HG03280 (cell line): ENCODE results near the gene DAPK2.

ENCODE experiments used
- ATAC-seq: cut with Tn5 transposase; IDR thresholded peaks from one replicate; pipeline ENCODE4 v1.9.1; 2021; ENCODE audit warnings: mild to moderate bottlenecking, moderate library complexity; ENCODE audit not compliant: unreplicated experiment

DAPK2 gene

GRCh38 chr15:64000183-64000951 is 45.9 kb downstream of the DAPK2 start:
- no peak for ATAC-seq

- no peak for ATAC-seq
Measured at GRCh38 chr15:63999177-63999576, 47.1 kb downstream of the DAPK2 start.

DNA sequence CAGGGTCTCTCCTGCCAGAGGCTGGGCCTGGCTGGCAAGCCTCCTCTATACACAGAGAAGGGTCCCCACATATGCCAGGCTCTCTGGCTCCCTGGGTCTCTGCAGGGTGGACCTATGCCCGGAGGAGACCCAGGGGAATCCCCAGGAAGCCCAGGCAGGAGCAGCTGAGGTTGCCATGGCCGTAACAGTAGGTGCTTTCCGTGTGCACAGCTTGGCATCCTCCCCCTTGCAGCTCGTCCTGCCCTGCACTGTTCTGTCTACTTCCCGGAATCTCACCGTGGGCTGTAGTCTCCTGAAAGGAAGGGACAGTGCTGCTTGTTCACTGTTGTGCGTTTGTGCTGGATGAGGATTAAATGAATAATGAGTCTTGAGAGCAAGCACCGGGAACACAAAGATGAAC is 47.8 kb downstream of the DAPK2 start:
- no peak for ATAC-seq

DNA sequence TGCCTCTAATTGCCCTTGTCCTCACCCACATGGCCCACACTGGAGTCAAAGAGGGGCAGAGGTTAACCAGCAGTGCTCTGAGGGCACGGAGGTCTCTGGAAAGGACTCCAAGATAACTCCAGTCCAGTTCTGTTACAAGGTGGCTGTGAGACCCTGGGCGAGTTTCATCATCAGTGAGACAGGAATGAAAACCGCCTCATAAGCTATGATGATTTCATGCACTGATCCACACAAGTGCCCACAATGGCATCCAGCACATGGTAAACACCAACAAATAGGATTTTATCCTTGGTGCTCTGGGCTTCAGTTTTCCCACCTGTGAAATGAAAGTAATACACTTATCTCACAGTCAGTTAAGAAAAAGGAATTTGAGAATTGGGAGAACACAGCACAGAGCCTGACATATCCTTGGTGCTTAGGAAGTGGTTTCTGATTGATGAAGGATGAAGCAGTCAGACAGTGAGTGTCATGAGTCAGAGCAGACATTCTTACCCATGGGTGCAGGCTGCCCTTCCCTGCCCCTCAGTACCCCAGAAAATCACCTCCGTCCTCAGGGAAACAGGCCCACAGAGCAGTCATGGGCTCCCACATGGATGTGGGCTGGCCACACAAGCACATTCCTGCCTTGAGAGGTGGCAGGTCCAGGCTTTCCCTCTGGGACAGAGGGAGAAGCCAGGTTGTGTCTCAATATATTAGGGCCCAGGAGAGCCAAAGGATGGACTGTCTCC is 48.4 kb downstream of the DAPK2 start:
- ATAC-seq = no peak

DNA sequence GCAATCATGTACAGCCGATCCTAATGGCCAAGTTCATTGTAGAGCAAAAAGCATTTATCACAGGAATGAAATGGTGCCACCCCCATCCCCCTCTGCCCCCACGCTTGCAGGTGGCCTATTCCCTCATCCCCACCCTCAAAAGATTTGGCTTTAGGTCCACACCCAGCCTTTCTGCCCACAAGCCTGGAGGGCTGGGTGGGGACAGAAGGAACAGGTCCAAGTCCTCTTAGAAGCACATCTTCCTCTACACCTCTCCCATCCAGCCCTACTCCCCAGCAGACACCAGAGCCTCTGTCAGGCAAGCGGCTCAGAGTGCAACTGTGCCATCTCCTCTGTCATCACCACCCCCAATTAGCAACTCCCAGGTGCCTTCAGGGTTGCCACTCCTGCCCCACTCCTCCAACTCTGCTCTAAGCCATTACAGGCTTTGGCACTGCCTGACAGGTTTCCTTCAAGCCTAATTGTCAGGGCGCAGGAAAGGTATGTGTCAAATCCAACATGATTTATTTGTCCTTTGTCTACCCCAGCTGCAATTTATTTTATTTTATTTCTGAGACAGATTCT is 49.4 kb downstream of the DAPK2 start:
- ATAC-seq = no peak

- ATAC-seq = no peak
Measured at GRCh38 chr15:63995789-63996188, 50.5 kb downstream of the DAPK2 start.

GRCh38 chr15:63994073-63994600 is 52.1 kb downstream of the DAPK2 start:
- no peak for ATAC-seq

GRCh38 chr15:63992300-63992699 is 54.0 kb downstream of the DAPK2 start:
- ATAC-seq = no peak

DNA sequence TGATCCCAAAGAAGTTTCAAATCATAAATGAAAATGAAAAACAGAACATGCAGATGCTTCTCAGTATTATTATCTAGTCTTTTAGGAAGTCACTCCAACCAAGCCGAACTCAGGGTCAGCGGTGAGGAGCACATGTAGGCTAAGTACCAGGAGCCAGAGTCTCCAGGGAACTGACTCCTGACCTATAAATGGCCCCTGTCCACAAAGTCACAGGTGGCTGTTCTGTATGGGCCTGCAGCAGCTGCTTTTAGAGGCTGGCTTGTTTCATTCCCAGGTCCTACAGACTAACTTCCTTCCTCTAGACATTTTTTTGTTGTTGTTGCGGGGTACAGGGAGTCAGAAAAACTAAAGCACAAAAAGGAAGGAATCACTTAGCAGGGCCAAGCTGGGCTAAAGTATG is 54.6 kb downstream of the DAPK2 start:
- no peak for ATAC-seq

DNA sequence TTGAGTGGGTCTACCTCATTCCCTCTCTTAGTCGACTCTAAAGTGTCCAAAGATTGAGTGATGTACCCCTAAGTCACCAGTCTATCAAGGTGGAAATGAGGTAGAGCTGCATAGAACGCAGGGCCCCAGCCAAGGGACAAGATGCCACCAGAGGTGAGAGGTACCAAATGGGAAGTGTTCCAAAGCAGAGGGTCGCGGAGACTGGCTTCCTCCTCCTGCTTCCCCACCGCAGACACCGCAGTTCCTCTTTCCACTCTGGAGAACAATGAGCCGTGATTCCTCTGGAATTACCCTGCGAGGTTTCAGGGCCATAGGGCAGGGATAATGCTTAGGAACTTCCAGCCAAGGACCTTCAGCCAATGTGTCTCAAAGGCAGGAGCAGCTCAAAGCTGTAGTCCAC is 55.8 kb downstream of the DAPK2 start:
- ATAC-seq = no peak

DNA sequence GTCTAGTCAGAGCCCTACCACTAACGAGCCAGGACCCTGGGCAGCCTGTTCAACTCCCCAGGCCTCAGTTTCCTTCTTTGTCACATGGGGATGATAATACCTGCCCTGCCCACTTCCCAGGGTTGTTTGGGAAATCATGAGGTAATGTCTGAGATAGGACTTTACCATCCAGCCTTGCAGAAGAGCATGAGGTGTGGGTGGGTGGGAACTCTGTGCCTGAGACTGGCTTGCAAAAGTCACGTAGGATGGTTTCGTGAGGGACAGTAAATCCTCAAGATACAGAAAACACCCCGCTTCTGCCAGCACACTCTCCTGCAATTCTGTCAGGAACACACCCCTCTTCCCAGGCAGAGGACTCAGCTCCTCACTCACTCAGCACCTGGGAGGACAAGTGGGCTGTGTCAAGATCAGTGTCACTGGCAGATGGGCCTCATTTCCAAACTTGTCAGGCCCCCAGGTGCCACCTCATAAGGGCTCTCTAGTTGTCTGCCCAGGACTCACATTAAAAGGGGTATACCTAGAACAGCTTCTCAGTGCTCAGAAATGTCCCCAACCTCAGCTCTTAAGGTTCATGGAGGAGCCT is 58.4 kb downstream of the DAPK2 start:
- ATAC-seq = no peak

DNA sequence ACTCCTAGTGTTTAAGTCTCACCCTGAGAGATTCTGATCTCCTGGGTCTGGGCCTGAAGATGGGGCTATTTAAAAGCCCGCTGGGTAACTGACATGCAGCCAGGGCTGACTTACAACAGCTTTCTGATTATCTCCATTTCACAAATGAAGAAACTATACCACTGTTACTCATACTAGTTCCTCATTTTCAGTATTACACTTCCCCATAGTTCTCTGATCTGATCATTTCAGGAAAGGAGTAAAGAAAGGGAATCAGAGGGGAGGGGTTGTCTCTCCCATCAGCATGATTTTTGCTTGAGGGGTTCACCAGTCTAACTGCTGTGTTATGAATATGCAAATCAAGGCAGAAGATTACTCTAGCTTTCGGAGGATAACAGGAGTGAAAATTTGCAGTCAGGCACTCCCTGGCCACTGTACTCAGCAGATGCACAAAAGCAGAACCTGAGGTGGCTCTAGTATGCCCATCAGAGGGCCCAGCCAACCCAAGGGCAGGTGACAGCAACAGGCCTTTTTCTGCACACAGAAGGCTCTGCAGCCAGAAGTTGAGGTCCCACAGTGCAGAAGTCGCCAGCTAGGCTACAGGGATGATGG is 59.4 kb downstream of the DAPK2 start:
- peak; percentile 70 for ATAC-seq

DNA sequence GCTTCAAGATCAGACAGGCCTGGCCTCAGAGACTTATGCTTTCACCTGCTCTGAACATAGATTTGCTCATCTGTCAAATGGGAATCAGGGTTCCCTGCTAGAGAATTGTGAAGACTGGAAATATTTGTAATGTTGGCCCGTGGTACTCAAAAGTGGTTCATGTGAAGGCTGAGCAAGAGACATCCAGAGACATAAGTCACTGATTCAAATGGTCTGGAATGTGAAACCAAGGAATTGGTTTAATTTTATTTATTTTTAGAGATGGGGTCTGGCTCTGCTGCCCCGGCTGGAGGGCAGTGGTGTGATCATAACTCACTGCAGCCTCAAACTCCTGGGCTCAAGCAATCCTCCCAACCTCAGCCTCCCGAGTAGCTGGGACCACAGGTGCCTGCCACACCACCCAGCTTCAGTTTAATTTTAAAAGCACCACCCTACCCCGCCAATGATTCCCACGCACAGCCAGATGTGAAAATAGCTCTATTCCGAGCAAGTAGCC is 60.1 kb downstream of the DAPK2 start:
- no peak for ATAC-seq

GRCh38 chr15:63985221-63986184 is 60.8 kb downstream of the DAPK2 start:
- no peak for ATAC-seq

GRCh38 chr15:63984331-63984730 is 62.0 kb downstream of the DAPK2 start:
- no peak for ATAC-seq

DNA sequence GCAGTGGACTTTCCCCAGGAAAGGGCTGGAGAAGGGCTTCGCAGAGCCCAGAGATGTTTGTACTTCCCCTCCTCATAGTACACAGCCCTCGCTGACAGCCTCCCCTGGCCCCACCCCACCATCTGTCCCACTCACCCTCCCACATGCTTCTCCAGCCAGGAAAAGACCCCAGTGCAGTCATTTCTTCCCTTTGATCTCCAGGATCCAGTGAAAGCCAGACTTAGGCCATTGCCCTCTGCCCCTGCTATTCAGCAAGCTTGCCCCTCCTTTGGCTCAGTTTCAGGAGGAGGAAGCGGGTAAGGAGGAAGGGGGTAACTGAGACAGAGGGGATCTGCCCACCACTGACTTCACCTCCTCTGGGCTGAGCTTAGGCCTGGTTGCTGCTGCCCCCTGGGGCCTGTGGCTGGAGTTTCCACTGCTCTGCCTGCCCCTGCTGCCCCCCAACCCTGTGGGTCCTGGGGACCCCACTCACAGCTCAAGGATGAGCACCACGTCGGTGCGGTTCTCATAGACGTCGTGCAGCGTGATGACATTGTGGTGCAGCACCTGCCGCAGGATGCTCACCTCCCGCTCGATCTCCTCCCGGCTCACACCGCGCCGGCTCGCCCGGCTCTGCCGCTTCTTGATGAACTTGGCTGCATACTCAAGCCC is 63.1 kb downstream of the DAPK2 start:
- ATAC-seq = no peak

- ATAC-seq = no peak
Measured at GRCh38 chr15:63982381-63982854, 63.9 kb downstream of the DAPK2 start.

DNA sequence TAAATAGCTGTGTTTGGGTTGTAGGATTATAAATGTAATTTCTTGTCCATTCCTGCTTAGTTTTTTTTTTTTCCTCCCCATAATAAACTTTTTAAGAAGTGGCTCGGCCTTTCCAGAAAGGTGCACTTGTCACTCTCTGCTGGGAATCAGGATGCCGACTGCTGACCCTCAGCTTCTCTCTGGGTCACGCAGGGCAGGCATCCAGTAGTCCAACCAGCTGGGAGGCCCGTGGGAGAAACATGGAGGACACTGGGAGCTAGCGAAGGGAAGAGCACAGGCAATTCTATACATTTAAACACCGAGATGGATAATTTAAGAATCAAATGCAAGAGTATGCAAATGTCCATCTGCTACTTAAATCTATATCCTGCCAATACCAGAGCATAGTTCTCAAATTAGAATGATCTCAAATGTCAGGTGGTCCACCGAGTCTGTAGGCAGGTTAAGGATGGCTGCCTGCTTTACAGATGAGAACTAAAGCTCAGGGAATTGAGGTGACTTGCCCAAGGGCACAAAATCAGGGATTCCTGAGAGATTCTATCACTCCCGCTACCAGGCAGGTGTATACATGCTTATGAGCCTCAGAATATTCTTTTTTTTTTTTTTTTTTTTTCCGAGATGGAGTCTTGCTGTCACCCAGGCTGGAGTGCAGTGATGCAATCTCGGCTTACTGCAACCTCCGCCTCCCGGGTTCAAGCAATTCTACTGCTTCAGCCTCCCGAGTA is 64.5 kb downstream of the DAPK2 start:
- ATAC-seq = no peak
